ENCODE measurements around the gene CGB1. TPM values are rescaled to one million over a fixed set of nuclear protein-coding genes. Genes with fewer than 3 reads are reported as not detected.

CGB1 gene
- total and polyA plus RNA-seq, 9 of the 15 experiments (the other 6 are each of a cell fraction or from before 2014, with no cell fraction given) = not detected

GRCh38 chr19:48991011-48991609 is 45.6 kb downstream of the CGB1 start:
- intact Hi-C loops (cut with micrococcal nuclease) = loop anchor here (10.0 kb wide), 2 partner anchors 164 to 234 kb away; partner anchors contain the start of genes HRC and TRPM4
- Histone ChIP-seq H3K9me1 (ENCODE audit: control insufficient read depth, insufficient read depth, low read length) (no peaks in the 10 kb centered on the region), H3K36me3 (ENCODE audit: control insufficient read depth, insufficient read depth, low read length) (peaks cover 47% of the 10 kb centered on the region), H3K79me2 (ENCODE audit: control insufficient read depth, insufficient read depth, low read length) (peaks cover 54% of the 10 kb centered on the region), H3K27ac (ENCODE audit: extremely low read depth, low read depth, low read length) (no peak overlapping the region; the same call in 2 of the 3 replicates), H3K9me3 (replicated peaks; ENCODE audit: control insufficient read depth, insufficient read depth, low read depth, low read length) (no peaks in the 10 kb centered on the region), H3K4me3 (no peak overlapping the region), H3K9ac (ENCODE audit: insufficient read depth in 1 of 2, low read depth in 2 of 2, low read length in 2 of 2) (peak overlapping the region in 1 of 2 experiments; percentile 84; a peak in 3 of 4 replicates), H3K4me1 (replicated peaks in 1 of 2; ENCODE audit: control insufficient read depth in 2 of 2, insufficient read depth in 2 of 2, low read length in 2 of 2) (peaks cover 5 to 35% of the 10 kb centered on the region in 2 experiments; a peak in 4 of 5 replicates), H3K27me3 (ENCODE audit: control insufficient read depth in 2 of 2, insufficient read depth in 2 of 2, low read length in 2 of 2) (no peaks in the 10 kb centered on the region), H3K4me2 (ENCODE audit: insufficient read depth, low read length) (no peak overlapping the region), H2AFZ (ENCODE audit: low read depth, low read length) (no peak overlapping the region), H4K20me1 (replicated peaks; ENCODE audit: control insufficient read depth, insufficient read depth, low read length) (no peaks in the 10 kb centered on the region)
- ATAC-seq (no peak), DNase-seq (ENCODE audit: extremely low read depth in 1 of 4, low spot score in 3 of 4) (no peak), FAIRE-seq (no peak)
- in situ Hi-C loops (cut with MboI) = no loop called here
- 94% methylated on average over 15 of the region's 22 CpGs for WGBS (ENCODE audit: insufficient coverage, low coverage, missing lambda C conversion rate)
- CTCF ChIA-PET (ENCODE audit: low intra/inter-chr PET ratio) = no interaction called here
- no TSS peak for BruUV-seq (replicated peaks)
- POLR2A ChIA-PET = interaction anchor here (1.5 to 3.0 kb wide), 2 partner anchors 25 to 119 kb away, joined by 4 to 42 read pairs; partner anchors contain the start of genes FTL and PPP1R15A
- no peak for TF ChIP-seq FOXP1 (CRISPR knock-in tag; IDR thresholded peaks at IDR 0.05)
- no peak for TF ChIP-seq POLR2B (IDR thresholded peaks at IDR 0.05; ENCODE audit: low read depth, partially characterized antibody)
- no peak for TF ChIP-seq TCF7 (IDR thresholded peaks at IDR 0.05; ENCODE audit: borderline replicate concordance)
- TF ChIP-seq ZFX (CRISPR knock-in tag; IDR thresholded peaks at IDR 0.05) = no peak
- TF ChIP-seq RNF219 (CRISPR knock-in tag; IDR thresholded peaks at IDR 0.05) = no peak
- TF ChIP-seq RBM22 (IDR thresholded peaks at IDR 0.05; ENCODE audit: low read depth, low read length, poor library complexity, severe bottlenecking) = no peak
- no peak for TF ChIP-seq XRCC3 (IDR thresholded peaks at IDR 0.05)
- TF ChIP-seq, protein P1, sequence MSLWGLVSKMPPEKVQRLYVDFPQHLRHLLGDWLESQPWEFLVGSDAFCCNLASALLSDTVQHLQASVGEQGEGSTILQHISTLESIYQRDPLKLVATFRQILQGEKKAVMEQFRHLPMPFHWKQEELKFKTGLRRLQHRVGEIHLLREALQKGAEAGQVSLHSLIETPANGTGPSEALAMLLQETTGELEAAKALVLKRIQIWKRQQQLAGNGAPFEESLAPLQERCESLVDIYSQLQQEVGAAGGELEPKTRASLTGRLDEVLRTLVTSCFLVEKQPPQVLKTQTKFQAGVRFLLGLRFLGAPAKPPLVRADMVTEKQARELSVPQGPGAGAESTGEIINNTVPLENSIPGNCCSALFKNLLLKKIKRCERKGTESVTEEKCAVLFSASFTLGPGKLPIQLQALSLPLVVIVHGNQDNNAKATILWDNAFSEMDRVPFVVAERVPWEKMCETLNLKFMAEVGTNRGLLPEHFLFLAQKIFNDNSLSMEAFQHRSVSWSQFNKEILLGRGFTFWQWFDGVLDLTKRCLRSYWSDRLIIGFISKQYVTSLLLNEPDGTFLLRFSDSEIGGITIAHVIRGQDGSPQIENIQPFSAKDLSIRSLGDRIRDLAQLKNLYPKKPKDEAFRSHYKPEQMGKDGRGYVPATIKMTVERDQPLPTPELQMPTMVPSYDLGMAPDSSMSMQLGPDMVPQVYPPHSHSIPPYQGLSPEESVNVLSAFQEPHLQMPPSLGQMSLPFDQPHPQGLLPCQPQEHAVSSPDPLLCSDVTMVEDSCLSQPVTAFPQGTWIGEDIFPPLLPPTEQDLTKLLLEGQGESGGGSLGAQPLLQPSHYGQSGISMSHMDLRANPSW (CRISPR knock-in tag; IDR thresholded peaks at IDR 0.05) = no peak
- no peak for TF ChIP-seq PML (IDR thresholded peaks at IDR 0.05; ENCODE audit: low read length)
- no peak for TF ChIP-seq FOXJ3 (CRISPR knock-in tag; IDR thresholded peaks at IDR 0.05)
- no peak for TF ChIP-seq POLR2AphosphoS5 (IDR thresholded peaks at IDR 0.05; ENCODE audit: control insufficient read depth, insufficient read depth, low read depth, low read length)
- no peak for TF ChIP-seq DPF2 (IDR thresholded peaks at IDR 0.05)
- no peak for TF ChIP-seq DDX20 (tag; IDR thresholded peaks at IDR 0.05; ENCODE audit: low read depth)
- TF ChIP-seq SAP30 (IDR thresholded peaks at IDR 0.05; ENCODE audit: borderline replicate concordance, insufficient read depth, low read depth, low read length, poor library complexity, severe bottlenecking) = no peak
- TF ChIP-seq, protein P2, sequence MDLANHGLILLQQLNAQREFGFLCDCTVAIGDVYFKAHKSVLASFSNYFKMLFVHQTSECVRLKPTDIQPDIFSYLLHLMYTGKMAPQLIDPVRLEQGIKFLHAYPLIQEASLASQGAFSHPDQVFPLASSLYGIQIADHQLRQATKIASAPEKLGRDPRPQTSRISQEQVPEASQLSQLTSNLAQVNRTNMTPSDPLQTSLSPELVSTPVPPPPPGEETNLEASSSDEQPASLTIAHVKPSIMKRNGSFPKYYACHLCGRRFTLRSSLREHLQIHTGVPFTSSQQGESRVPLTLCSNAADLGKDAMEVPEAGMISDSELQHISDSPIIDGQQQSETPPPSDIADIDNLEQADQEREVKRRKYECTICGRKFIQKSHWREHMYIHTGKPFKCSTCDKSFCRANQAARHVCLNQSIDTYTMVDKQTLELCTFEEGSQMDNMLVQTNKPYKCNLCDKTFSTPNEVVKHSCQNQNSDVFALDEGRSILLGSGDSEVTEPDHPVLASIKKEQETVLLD (IDR thresholded peaks at IDR 0.05) = no peak
- TF ChIP-seq PHB2 (IDR thresholded peaks at IDR 0.05; ENCODE audit: low read depth) = no peak
- TF ChIP-seq ZNF780A (CRISPR knock-in tag; IDR thresholded peaks at IDR 0.05) = no peak

Measured in K562 (cell line).